H1 (cell line): ENCODE data around the gene SH3PXD2A. TPM values are rescaled to one million over a fixed set of nuclear protein-coding genes. Genes with fewer than 3 reads are reported as not detected.

ENCODE experiments used
- polyA plus RNA-seq, 7 experiments: library from polyadenylated mRNA; depleted of rRNA in 3 of 7; stranded (reverse) in 5 of 7; unstranded in 2 of 7; fragments of >200 nt in 5 of 7; fragments of 200-250 nt in 2 of 7; gene quantifications; 1 replicate in 5 of 7; 2 replicates in 1 of 7; 4 replicates in 1 of 7; pipeline versions ENCODE4 v1.2.1 to v1.2.3, GENCODE V29; 2011 to 2013; ENCODE audit warnings: missing spikeins in 2 of 7, mixed read lengths in 2 of 7
- total RNA-seq: library from RNA; stranded (reverse); fragmentation: NEBNext Ultra II Directional; extraction: Animal tissue kit (Norgen Biotek cat#: 25700); gene quantifications from 2 replicates; pipeline ENCODE4 v1.2.1, GENCODE V29; 2021
- TF ChIP-seq, protein P1 (sequence below): fragments of 300-600 bp; sonication (generic); IDR thresholded peaks from 2 replicates; pipeline ENCODE4 v1.7.1; 2012; ENCODE audit warnings: low read length, moderate library complexity, mild to moderate bottlenecking, inconsistent platforms; ENCODE audit not compliant: insufficient replicate concordance

Gene SH3PXD2A
- total and polyA plus RNA-seq, 2 of the 8 experiments (the other 6 are each of a cell fraction or from before 2014, with no cell fraction given): 5.4 to 16.3 TPM

GRCh38 chr10:103722632-103723031 lies 132.7 kb downstream of the SH3PXD2A start (continued):
- TF ChIP-seq, protein P1, sequence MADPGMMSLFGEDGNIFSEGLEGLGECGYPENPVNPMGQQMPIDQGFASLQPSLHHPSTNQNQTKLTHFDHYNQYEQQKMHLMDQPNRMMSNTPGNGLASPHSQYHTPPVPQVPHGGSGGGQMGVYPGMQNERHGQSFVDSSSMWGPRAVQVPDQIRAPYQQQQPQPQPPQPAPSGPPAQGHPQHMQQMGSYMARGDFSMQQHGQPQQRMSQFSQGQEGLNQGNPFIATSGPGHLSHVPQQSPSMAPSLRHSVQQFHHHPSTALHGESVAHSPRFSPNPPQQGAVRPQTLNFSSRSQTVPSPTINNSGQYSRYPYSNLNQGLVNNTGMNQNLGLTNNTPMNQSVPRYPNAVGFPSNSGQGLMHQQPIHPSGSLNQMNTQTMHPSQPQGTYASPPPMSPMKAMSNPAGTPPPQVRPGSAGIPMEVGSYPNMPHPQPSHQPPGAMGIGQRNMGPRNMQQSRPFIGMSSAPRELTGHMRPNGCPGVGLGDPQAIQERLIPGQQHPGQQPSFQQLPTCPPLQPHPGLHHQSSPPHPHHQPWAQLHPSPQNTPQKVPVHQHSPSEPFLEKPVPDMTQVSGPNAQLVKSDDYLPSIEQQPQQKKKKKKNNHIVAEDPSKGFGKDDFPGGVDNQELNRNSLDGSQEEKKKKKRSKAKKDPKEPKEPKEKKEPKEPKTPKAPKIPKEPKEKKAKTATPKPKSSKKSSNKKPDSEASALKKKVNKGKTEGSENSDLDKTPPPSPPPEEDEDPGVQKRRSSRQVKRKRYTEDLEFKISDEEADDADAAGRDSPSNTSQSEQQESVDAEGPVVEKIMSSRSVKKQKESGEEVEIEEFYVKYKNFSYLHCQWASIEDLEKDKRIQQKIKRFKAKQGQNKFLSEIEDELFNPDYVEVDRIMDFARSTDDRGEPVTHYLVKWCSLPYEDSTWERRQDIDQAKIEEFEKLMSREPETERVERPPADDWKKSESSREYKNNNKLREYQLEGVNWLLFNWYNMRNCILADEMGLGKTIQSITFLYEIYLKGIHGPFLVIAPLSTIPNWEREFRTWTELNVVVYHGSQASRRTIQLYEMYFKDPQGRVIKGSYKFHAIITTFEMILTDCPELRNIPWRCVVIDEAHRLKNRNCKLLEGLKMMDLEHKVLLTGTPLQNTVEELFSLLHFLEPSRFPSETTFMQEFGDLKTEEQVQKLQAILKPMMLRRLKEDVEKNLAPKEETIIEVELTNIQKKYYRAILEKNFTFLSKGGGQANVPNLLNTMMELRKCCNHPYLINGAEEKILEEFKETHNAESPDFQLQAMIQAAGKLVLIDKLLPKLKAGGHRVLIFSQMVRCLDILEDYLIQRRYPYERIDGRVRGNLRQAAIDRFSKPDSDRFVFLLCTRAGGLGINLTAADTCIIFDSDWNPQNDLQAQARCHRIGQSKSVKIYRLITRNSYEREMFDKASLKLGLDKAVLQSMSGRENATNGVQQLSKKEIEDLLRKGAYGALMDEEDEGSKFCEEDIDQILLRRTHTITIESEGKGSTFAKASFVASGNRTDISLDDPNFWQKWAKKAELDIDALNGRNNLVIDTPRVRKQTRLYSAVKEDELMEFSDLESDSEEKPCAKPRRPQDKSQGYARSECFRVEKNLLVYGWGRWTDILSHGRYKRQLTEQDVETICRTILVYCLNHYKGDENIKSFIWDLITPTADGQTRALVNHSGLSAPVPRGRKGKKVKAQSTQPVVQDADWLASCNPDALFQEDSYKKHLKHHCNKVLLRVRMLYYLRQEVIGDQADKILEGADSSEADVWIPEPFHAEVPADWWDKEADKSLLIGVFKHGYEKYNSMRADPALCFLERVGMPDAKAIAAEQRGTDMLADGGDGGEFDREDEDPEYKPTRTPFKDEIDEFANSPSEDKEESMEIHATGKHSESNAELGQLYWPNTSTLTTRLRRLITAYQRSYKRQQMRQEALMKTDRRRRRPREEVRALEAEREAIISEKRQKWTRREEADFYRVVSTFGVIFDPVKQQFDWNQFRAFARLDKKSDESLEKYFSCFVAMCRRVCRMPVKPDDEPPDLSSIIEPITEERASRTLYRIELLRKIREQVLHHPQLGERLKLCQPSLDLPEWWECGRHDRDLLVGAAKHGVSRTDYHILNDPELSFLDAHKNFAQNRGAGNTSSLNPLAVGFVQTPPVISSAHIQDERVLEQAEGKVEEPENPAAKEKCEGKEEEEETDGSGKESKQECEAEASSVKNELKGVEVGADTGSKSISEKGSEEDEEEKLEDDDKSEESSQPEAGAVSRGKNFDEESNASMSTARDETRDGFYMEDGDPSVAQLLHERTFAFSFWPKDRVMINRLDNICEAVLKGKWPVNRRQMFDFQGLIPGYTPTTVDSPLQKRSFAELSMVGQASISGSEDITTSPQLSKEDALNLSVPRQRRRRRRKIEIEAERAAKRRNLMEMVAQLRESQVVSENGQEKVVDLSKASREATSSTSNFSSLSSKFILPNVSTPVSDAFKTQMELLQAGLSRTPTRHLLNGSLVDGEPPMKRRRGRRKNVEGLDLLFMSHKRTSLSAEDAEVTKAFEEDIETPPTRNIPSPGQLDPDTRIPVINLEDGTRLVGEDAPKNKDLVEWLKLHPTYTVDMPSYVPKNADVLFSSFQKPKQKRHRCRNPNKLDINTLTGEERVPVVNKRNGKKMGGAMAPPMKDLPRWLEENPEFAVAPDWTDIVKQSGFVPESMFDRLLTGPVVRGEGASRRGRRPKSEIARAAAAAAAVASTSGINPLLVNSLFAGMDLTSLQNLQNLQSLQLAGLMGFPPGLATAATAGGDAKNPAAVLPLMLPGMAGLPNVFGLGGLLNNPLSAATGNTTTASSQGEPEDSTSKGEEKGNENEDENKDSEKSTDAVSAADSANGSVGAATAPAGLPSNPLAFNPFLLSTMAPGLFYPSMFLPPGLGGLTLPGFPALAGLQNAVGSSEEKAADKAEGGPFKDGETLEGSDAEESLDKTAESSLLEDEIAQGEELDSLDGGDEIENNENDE: no peak
